Measurements from ENCODE around the gene LSAMP. TPM values are rescaled to one million over a fixed set of nuclear protein-coding genes. Genes with fewer than 3 reads are reported as not detected.

LSAMP gene
- total RNA-seq, 4 donors from 2014 or later = 0.30 to 5.5 (median 1.4) TPM

- intact Hi-C loops (cut with DNase I) = no loop called here
- DNase-seq = no peak
- TF ChIP-seq POLR2A (IDR thresholded peaks at IDR 0.05) = no peak
- TF ChIP-seq, protein P1, sequence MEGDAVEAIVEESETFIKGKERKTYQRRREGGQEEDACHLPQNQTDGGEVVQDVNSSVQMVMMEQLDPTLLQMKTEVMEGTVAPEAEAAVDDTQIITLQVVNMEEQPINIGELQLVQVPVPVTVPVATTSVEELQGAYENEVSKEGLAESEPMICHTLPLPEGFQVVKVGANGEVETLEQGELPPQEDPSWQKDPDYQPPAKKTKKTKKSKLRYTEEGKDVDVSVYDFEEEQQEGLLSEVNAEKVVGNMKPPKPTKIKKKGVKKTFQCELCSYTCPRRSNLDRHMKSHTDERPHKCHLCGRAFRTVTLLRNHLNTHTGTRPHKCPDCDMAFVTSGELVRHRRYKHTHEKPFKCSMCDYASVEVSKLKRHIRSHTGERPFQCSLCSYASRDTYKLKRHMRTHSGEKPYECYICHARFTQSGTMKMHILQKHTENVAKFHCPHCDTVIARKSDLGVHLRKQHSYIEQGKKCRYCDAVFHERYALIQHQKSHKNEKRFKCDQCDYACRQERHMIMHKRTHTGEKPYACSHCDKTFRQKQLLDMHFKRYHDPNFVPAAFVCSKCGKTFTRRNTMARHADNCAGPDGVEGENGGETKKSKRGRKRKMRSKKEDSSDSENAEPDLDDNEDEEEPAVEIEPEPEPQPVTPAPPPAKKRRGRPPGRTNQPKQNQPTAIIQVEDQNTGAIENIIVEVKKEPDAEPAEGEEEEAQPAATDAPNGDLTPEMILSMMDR (IDR thresholded peaks at IDR 0.05) = no peak
- Histone ChIP-seq H3K27me3 (no peaks in the 10 kb centered on the region), H3K4me1 (no peaks in the 10 kb centered on the region), H3K9me3 (no peaks in the 10 kb centered on the region), H3K4me3 (no peak overlapping the region), H3K36me3 (no peaks in the 10 kb centered on the region), H3K27ac (no peak overlapping the region)
Observed at GRCh38 chr3:116124166-116124565, 321.1 kb downstream of the LSAMP start.

DNA sequence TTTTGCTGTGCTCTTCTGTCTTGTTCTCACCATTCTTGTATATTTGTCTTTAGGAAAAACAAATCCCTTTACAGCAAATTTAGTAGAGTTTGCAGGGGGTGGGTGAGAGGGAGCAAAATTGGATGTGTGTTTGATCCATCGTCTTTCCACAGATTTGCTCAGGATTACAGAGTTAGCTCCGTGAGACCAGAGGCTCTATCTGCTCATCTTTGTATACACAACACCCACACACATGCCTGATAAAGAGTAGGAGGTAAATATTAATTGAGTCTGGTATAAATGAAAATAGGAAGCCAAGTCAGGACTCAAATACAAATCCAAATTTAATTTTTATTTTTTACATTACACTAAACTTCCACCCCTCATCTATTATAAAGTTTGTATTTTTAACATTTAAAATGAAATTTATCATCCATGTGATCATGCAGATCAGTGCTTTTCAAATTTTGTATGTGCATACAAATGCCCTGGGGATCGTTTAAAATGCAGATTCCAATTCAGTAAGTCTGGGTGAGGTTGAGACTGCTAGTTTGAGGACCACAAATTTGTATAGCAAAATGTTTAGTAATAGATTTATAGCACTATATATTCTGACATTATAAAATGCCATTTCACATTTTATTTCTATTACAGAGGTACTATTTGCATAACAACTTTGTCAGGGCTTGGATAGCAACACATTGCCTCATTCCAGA lies 326.7 kb downstream of the LSAMP start:
- H3K36me3 ChIP-seq = no peaks in the 10 kb centered on the region
- no peak overlapping the region for H3K4me3 ChIP-seq
- WGBS, 2 donors = 39 to 55% methylated on average over 3 of the region's 3 CpGs
- H3K27me3 ChIP-seq = no peaks in the 10 kb centered on the region
- no peak for DNase-seq
- H3K9me3 ChIP-seq = no peaks in the 10 kb centered on the region
- TF ChIP-seq POLR2A (IDR thresholded peaks at IDR 0.05) = no peak
- TF ChIP-seq, protein P1 (IDR thresholded peaks at IDR 0.05) = no peak
- no peak overlapping the region for H3K27ac ChIP-seq
- H3K4me1 ChIP-seq = no peaks in the 10 kb centered on the region
- intact Hi-C loops (cut with DNase I) = no loop called here

DNA sequence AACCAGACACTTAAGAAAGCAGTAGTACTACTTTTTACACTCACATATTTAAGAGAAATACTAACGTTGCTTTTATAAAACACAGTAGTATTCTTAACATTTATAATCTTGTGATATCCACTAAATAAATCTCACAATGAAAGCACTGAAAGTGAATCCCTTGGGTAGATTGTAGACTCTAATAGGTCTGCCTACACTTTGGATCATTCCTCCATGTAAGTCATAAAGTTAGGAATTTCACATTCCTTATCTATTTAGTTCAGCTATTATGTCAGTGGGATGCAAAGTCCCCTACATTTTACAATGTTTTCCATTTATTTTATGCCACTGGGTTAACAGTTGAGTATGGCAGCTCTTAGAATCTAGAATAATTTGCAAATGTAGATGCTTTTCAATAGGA lies 330.7 kb downstream of the LSAMP start:
- intact Hi-C loops (cut with DNase I) = no loop called here
- no peak for TF ChIP-seq POLR2A (IDR thresholded peaks at IDR 0.05)
- TF ChIP-seq, protein P1 (IDR thresholded peaks at IDR 0.05) = no peak
- peaks cover 0 to 4% (median 0%) of the 10 kb centered on the region in 3 donors for H3K4me1 ChIP-seq
- H3K9me3 ChIP-seq = no peaks in the 10 kb centered on the region
- H3K4me3 ChIP-seq = no peak overlapping the region
- H3K27me3 ChIP-seq = no peaks in the 10 kb centered on the region
- DNase-seq = no peak
- WGBS, 2 donors = 75 to 83% methylated on average over 1 of the region's 1 CpG
- H3K27ac ChIP-seq = no peak overlapping the region
- H3K36me3 ChIP-seq = no peaks in the 10 kb centered on the region

- Histone ChIP-seq H3K4me3 (no peak overlapping the region), H3K27ac (no peak overlapping the region), H3K9me3 (no peaks in the 10 kb centered on the region), H3K36me3 (no peaks in the 10 kb centered on the region), H3K4me1 (peaks cover 0 to 4% (median 0%) of the 10 kb centered on the region in 3 donors), H3K27me3 (no peaks in the 10 kb centered on the region)
- no peak for TF ChIP-seq POLR2A (IDR thresholded peaks at IDR 0.05)
- TF ChIP-seq, protein P1 (IDR thresholded peaks at IDR 0.05) = no peak
- intact Hi-C loops (cut with DNase I) = no loop called here
- DNase-seq = no peak
- 46 to 48% methylated on average over 2 of the region's 2 CpGs for WGBS, 2 donors
Observed at GRCh38 chr3:116112696-116113095, 332.6 kb downstream of the LSAMP start.

- intact Hi-C loops (cut with DNase I) = no loop called here
- no peak overlapping the region for H3K27ac ChIP-seq
- H3K36me3 ChIP-seq = no peaks in the 10 kb centered on the region
- H3K27me3 ChIP-seq = no peaks in the 10 kb centered on the region
- H3K4me1 ChIP-seq = peaks cover 0 to 4% (median 0%) of the 10 kb centered on the region in 3 donors
- no peaks in the 10 kb centered on the region for H3K9me3 ChIP-seq
- TF ChIP-seq, protein P1 (IDR thresholded peaks at IDR 0.05) = no peak
- no peak for TF ChIP-seq POLR2A (IDR thresholded peaks at IDR 0.05)
- H3K4me3 ChIP-seq = no peak overlapping the region
- DNase-seq = no peak
Observed at GRCh38 chr3:116111765-116112164, 333.5 kb downstream of the LSAMP start.

All from esophagus squamous epithelium (tissue), 5 donors.